ENCODE measurements around the gene RNF180. TPM values are rescaled to one million over a fixed set of nuclear protein-coding genes. Genes with fewer than 3 reads are reported as not detected.

RNF180 gene
- polyA plus RNA-seq, 4 donors = 0.27 to 3.6 (median 0.92) TPM

- WGBS, 3 donors = 7 to 15% (median 13%) methylated on average over 7 of the region's 7 CpGs
- Histone ChIP-seq H3K36me3 (ENCODE audit: control insufficient read depth in 3 of 3, insufficient read depth in 2 of 3, low read depth in 1 of 3, low read length in 3 of 3) (no peaks in the 10 kb centered on the region), H3K4me1 (ENCODE audit: control insufficient read depth in 3 of 3, insufficient read depth in 2 of 3, low read depth in 1 of 3, low read length in 2 of 3) (peaks cover 0 to 8% (median 0%) of the 10 kb centered on the region in 3 donors), H3K9me3 (ENCODE audit: control insufficient read depth in 2 of 2, insufficient read depth in 1 of 2, low read depth in 1 of 2, low read length in 1 of 2) (no peaks in the 10 kb centered on the region), H3K27me3 (ENCODE audit: control insufficient read depth in 3 of 3, insufficient read depth in 3 of 3, low read length in 3 of 3) (no peaks in the 10 kb centered on the region), H3K4me3 (ENCODE audit: low read depth in 1 of 3, low read length in 3 of 3) (no peak overlapping the region), H3K27ac (ENCODE audit: low read depth in 1 of 3, low read length in 2 of 3) (no peak overlapping the region)
- FAIRE-seq (no peak), DNase-seq (peak; percentile 29 to 65)
Measured at GRCh38 chr5:64147849-64148441, 17.7 kb upstream of the RNF180 start.

- DNase-seq = peak in 1 of 2 donors; percentile 61
- FAIRE-seq = no peak
Measured at GRCh38 chr5:64149268-64149667, 16.4 kb upstream of the RNF180 start.

GRCh38 chr5:64149857-64150521 lies 15.7 kb upstream of the RNF180 start:
- 94 to 96% (median 95%) methylated on average over 29 to 33 of the region's 33 CpGs for WGBS, 3 donors
- Histone ChIP-seq H3K4me3 (ENCODE audit: low read depth in 1 of 3, low read length in 3 of 3) (no peak overlapping the region), H3K36me3 (ENCODE audit: control insufficient read depth in 3 of 3, insufficient read depth in 2 of 3, low read depth in 1 of 3, low read length in 3 of 3) (no peaks in the 10 kb centered on the region), H3K4me1 (ENCODE audit: control insufficient read depth in 3 of 3, insufficient read depth in 2 of 3, low read depth in 1 of 3, low read length in 2 of 3) (peaks cover 0 to 8% (median 0%) of the 10 kb centered on the region in 3 donors), H3K9me3 (ENCODE audit: control insufficient read depth in 2 of 2, insufficient read depth in 1 of 2, low read depth in 1 of 2, low read length in 1 of 2) (peaks cover 0 to 8% of the 10 kb centered on the region in 2 donors), H3K27me3 (ENCODE audit: control insufficient read depth in 3 of 3, insufficient read depth in 3 of 3, low read length in 3 of 3) (no peaks in the 10 kb centered on the region), H3K27ac (ENCODE audit: low read depth in 1 of 3, low read length in 2 of 3) (no peak overlapping the region)
- DNase-seq = no peak
- FAIRE-seq = no peak

More at GRCh38 chr5:64149268-64149667, 16.4 kb upstream of the RNF180 start:
- peaks cover 0 to 8% of the 10 kb centered on the region in 2 donors for H3K9me3 ChIP-seq (ENCODE audit: control insufficient read depth in 2 of 2, insufficient read depth in 1 of 2, low read depth in 1 of 2, low read length in 1 of 2)
- peaks cover 0 to 8% (median 0%) of the 10 kb centered on the region in 3 donors for H3K4me1 ChIP-seq (ENCODE audit: control insufficient read depth in 3 of 3, insufficient read depth in 2 of 3, low read depth in 1 of 3, low read length in 2 of 3)
- no peaks in the 10 kb centered on the region for H3K27me3 ChIP-seq (ENCODE audit: control insufficient read depth in 3 of 3, insufficient read depth in 3 of 3, low read length in 3 of 3)
- H3K36me3 ChIP-seq (ENCODE audit: control insufficient read depth in 3 of 3, insufficient read depth in 2 of 3, low read depth in 1 of 3, low read length in 3 of 3) = no peaks in the 10 kb centered on the region
- H3K27ac ChIP-seq (ENCODE audit: low read depth in 1 of 3, low read length in 2 of 3) = no peak overlapping the region
- H3K4me3 ChIP-seq (ENCODE audit: low read depth in 1 of 3, low read length in 3 of 3) = no peak overlapping the region

GRCh38 chr5:64156261-64156660 lies 9.4 kb upstream of the RNF180 start:
- DNase-seq (no peak), FAIRE-seq (no peak)
- Histone ChIP-seq H3K4me1 (ENCODE audit: control insufficient read depth in 3 of 3, insufficient read depth in 2 of 3, low read depth in 1 of 3, low read length in 2 of 3) (peaks cover 0 to 3% (median 0%) of the 10 kb centered on the region in 3 donors), H3K27me3 (ENCODE audit: control insufficient read depth in 3 of 3, insufficient read depth in 3 of 3, low read length in 3 of 3) (no peaks in the 10 kb centered on the region), H3K9me3 (ENCODE audit: control insufficient read depth in 2 of 2, insufficient read depth in 1 of 2, low read depth in 1 of 2, low read length in 1 of 2) (peaks cover 0 to 8% of the 10 kb centered on the region in 2 donors), H3K36me3 (ENCODE audit: control insufficient read depth in 3 of 3, insufficient read depth in 2 of 3, low read depth in 1 of 3, low read length in 3 of 3) (no peaks in the 10 kb centered on the region), H3K4me3 (ENCODE audit: low read depth in 1 of 3, low read length in 3 of 3) (no peak overlapping the region), H3K27ac (ENCODE audit: low read depth in 1 of 3, low read length in 2 of 3) (no peak overlapping the region)
- 70 to 82% (median 74%) methylated on average over 1 of the region's 1 CpG for WGBS, 3 donors

GRCh38 chr5:64158827-64159226 lies 6.8 kb upstream of the RNF180 start:
- FAIRE-seq (no peak), DNase-seq (no peak)
- H3K4me3 ChIP-seq (ENCODE audit: low read depth in 1 of 3, low read length in 3 of 3) = no peak overlapping the region
- H3K36me3 ChIP-seq (ENCODE audit: control insufficient read depth in 3 of 3, insufficient read depth in 2 of 3, low read depth in 1 of 3, low read length in 3 of 3) = no peaks in the 10 kb centered on the region
- 87 to 94% (median 90%) methylated on average over 2 of the region's 2 CpGs for WGBS, 3 donors
- peaks cover 0 to 3% of the 10 kb centered on the region in 2 donors for H3K9me3 ChIP-seq (ENCODE audit: control insufficient read depth in 2 of 2, insufficient read depth in 1 of 2, low read depth in 1 of 2, low read length in 1 of 2)
- H3K27me3 ChIP-seq (ENCODE audit: control insufficient read depth in 3 of 3, insufficient read depth in 3 of 3, low read length in 3 of 3) = no peaks in the 10 kb centered on the region
- no peak overlapping the region for H3K27ac ChIP-seq (ENCODE audit: low read depth in 1 of 3, low read length in 2 of 3)
- peaks cover 0 to 3% (median 0%) of the 10 kb centered on the region in 3 donors for H3K4me1 ChIP-seq (ENCODE audit: control insufficient read depth in 3 of 3, insufficient read depth in 2 of 3, low read depth in 1 of 3, low read length in 2 of 3)

GRCh38 chr5:64160201-64160600 lies 5.4 kb upstream of the RNF180 start:
- DNase-seq = no peak
- no peak overlapping the region for H3K27ac ChIP-seq (ENCODE audit: low read depth in 1 of 3, low read length in 2 of 3)
- no peak overlapping the region for H3K4me3 ChIP-seq (ENCODE audit: low read depth in 1 of 3, low read length in 3 of 3)
- no peaks in the 10 kb centered on the region for H3K9me3 ChIP-seq (ENCODE audit: control insufficient read depth in 2 of 2, insufficient read depth in 1 of 2, low read depth in 1 of 2, low read length in 1 of 2)
- H3K4me1 ChIP-seq (ENCODE audit: control insufficient read depth in 3 of 3, insufficient read depth in 2 of 3, low read depth in 1 of 3, low read length in 2 of 3) = peaks cover 0 to 4% (median 0%) of the 10 kb centered on the region in 3 donors
- peaks cover 0 to 2% (median under 1%) of the 10 kb centered on the region in 3 donors for H3K27me3 ChIP-seq (ENCODE audit: control insufficient read depth in 3 of 3, insufficient read depth in 3 of 3, low read length in 3 of 3)
- FAIRE-seq = no peak
- WGBS, 3 donors = 89 to 94% (median 93%) methylated on average over 6 of the region's 6 CpGs
- H3K36me3 ChIP-seq (ENCODE audit: control insufficient read depth in 3 of 3, insufficient read depth in 2 of 3, low read depth in 1 of 3, low read length in 3 of 3) = no peaks in the 10 kb centered on the region

GRCh38 chr5:64161420-64161819 lies 4.2 kb upstream of the RNF180 start:
- 82 to 86% (median 83%) methylated on average over 3 of the region's 3 CpGs for WGBS, 3 donors
- H3K36me3 ChIP-seq (ENCODE audit: control insufficient read depth in 3 of 3, insufficient read depth in 2 of 3, low read depth in 1 of 3, low read length in 3 of 3) = no peaks in the 10 kb centered on the region
- no peak overlapping the region for H3K27ac ChIP-seq (ENCODE audit: low read depth in 1 of 3, low read length in 2 of 3)
- H3K4me3 ChIP-seq (ENCODE audit: low read depth in 1 of 3, low read length in 3 of 3) = no peak overlapping the region
- no peaks in the 10 kb centered on the region for H3K9me3 ChIP-seq (ENCODE audit: control insufficient read depth in 2 of 2, insufficient read depth in 1 of 2, low read depth in 1 of 2, low read length in 1 of 2)
- no peak for DNase-seq
- H3K4me1 ChIP-seq (ENCODE audit: control insufficient read depth in 3 of 3, insufficient read depth in 2 of 3, low read depth in 1 of 3, low read length in 2 of 3) = peaks cover 0 to 5% (median 0%) of the 10 kb centered on the region in 3 donors
- peaks cover 0 to 11% (median 7%) of the 10 kb centered on the region in 3 donors for H3K27me3 ChIP-seq (ENCODE audit: control insufficient read depth in 3 of 3, insufficient read depth in 3 of 3, low read length in 3 of 3)
- FAIRE-seq = no peak

GRCh38 chr5:64163135-64163534 lies 2.5 kb upstream of the RNF180 start:
- peaks cover 0 to 11% (median 7%) of the 10 kb centered on the region in 3 donors for H3K27me3 ChIP-seq (ENCODE audit: control insufficient read depth in 3 of 3, insufficient read depth in 3 of 3, low read length in 3 of 3)
- H3K36me3 ChIP-seq (ENCODE audit: control insufficient read depth in 3 of 3, insufficient read depth in 2 of 3, low read depth in 1 of 3, low read length in 3 of 3) = no peaks in the 10 kb centered on the region
- H3K9me3 ChIP-seq (ENCODE audit: control insufficient read depth in 2 of 2, insufficient read depth in 1 of 2, low read depth in 1 of 2, low read length in 1 of 2) = no peaks in the 10 kb centered on the region
- DNase-seq (no peak), FAIRE-seq (no peak)
- peaks cover 0 to 5% (median 0%) of the 10 kb centered on the region in 3 donors for H3K4me1 ChIP-seq (ENCODE audit: control insufficient read depth in 3 of 3, insufficient read depth in 2 of 3, low read depth in 1 of 3, low read length in 2 of 3)
- no peak overlapping the region for H3K27ac ChIP-seq (ENCODE audit: low read depth in 1 of 3, low read length in 2 of 3)
- H3K4me3 ChIP-seq (ENCODE audit: low read depth in 1 of 3, low read length in 3 of 3) = no peak overlapping the region
